ENCODE data around the gene CLIP1. TPM values are rescaled to one million over a fixed set of nuclear protein-coding genes. Genes with fewer than 3 reads are reported as not detected.
"Not testable (repeated sequence)": the region's sequence is repeated elsewhere in the genome, so short reads cannot be mapped to it uniquely, and the experiment has no call there.

CLIP1 gene
- total RNA-seq, 1 donor, result 103 TPM

- DNase-seq (ENCODE audit: insufficient read length, low spot score, missing footprints), result peak; percentile 93
- peak overlapping the region; percentile 75 for H3K27ac ChIP-seq (ENCODE audit: low read depth, low read length)
- no peaks in the 10 kb centered on the region for H3K9me3 ChIP-seq (ENCODE audit: low read depth, low read length)
- H4K20me1 ChIP-seq (ENCODE audit: insufficient read depth, low read length), result no peaks in the 10 kb centered on the region
- no peak for TF ChIP-seq CTCF (IDR thresholded peaks at IDR 0.05; ENCODE audit: extremely low read depth, low read depth, low read length)
- H3K4me2 ChIP-seq (ENCODE audit: insufficient read depth, low read length), result peak overlapping the region; percentile 16
- peaks cover 16% of the 10 kb centered on the region for H3K36me3 ChIP-seq (ENCODE audit: insufficient read depth, low read length)
- no peaks in the 10 kb centered on the region for H3K27me3 ChIP-seq (ENCODE audit: insufficient read depth, low read length)
- no peak overlapping the region for H3K4me3 ChIP-seq (ENCODE audit: insufficient read depth, low read length)
- H3K79me2 ChIP-seq (ENCODE audit: insufficient read depth, low read length), result peaks cover 48% of the 10 kb centered on the region
- H3K4me1 ChIP-seq (ENCODE audit: insufficient read depth, low read length), result peaks cover 34% of the 10 kb centered on the region
- H2AFZ ChIP-seq (ENCODE audit: low read length), result no peak overlapping the region
Measured at GRCh38 chr12:122366685-122367475, 55.6 kb downstream of the CLIP1 start.

- not testable (repeated sequence) for H3K27me3 ChIP-seq (ENCODE audit: insufficient read depth, low read length); H3K4me2 ChIP-seq (ENCODE audit: insufficient read depth, low read length); DNase-seq (ENCODE audit: insufficient read length, low spot score, missing footprints); H3K4me3 ChIP-seq (ENCODE audit: insufficient read depth, low read length); H2AFZ ChIP-seq (ENCODE audit: low read length); H4K20me1 ChIP-seq (ENCODE audit: insufficient read depth, low read length); H3K27ac ChIP-seq (ENCODE audit: low read depth, low read length); H3K9me3 ChIP-seq (ENCODE audit: low read depth, low read length)
- peaks cover 34% of the 10 kb centered on the region for H3K4me1 ChIP-seq (ENCODE audit: insufficient read depth, low read length)
- peaks cover 36% of the 10 kb centered on the region for H3K79me2 ChIP-seq (ENCODE audit: insufficient read depth, low read length)
- H3K36me3 ChIP-seq (ENCODE audit: insufficient read depth, low read length), result peaks cover 22% of the 10 kb centered on the region
Measured at GRCh38 chr12:122365226-122365625, 57.2 kb downstream of the CLIP1 start.

GRCh38 chr12:122363782-122364181 is 58.7 kb downstream of the CLIP1 start:
- peaks cover 30% of the 10 kb centered on the region for H3K4me1 ChIP-seq (ENCODE audit: insufficient read depth, low read length)
- peak overlapping the region; percentile 61 for H3K27ac ChIP-seq (ENCODE audit: low read depth, low read length)
- no peak overlapping the region for H3K4me2 ChIP-seq (ENCODE audit: insufficient read depth, low read length)
- no peak overlapping the region for H2AFZ ChIP-seq (ENCODE audit: low read length)
- no peak for DNase-seq (ENCODE audit: insufficient read length, low spot score, missing footprints)
- no peaks in the 10 kb centered on the region for H4K20me1 ChIP-seq (ENCODE audit: insufficient read depth, low read length)
- no peak for TF ChIP-seq CTCF (IDR thresholded peaks at IDR 0.05; ENCODE audit: extremely low read depth, low read depth, low read length)
- no peaks in the 10 kb centered on the region for H3K9me3 ChIP-seq (ENCODE audit: low read depth, low read length)
- no peaks in the 10 kb centered on the region for H3K27me3 ChIP-seq (ENCODE audit: insufficient read depth, low read length)
- H3K79me2 ChIP-seq (ENCODE audit: insufficient read depth, low read length), result peaks cover 23% of the 10 kb centered on the region
- H3K4me3 ChIP-seq (ENCODE audit: insufficient read depth, low read length), result no peak overlapping the region
- peaks cover 29% of the 10 kb centered on the region for H3K36me3 ChIP-seq (ENCODE audit: insufficient read depth, low read length)

GRCh38 chr12:122362755-122363154 is 59.7 kb downstream of the CLIP1 start:
- Histone ChIP-seq H4K20me1 (ENCODE audit: insufficient read depth, low read length) (no peaks in the 10 kb centered on the region), H3K36me3 (ENCODE audit: insufficient read depth, low read length) (peaks cover 29% of the 10 kb centered on the region), H3K27ac (ENCODE audit: low read depth, low read length) (no peak overlapping the region), H3K4me1 (ENCODE audit: insufficient read depth, low read length) (peaks cover 20% of the 10 kb centered on the region), H2AFZ (ENCODE audit: low read length) (no peak overlapping the region), H3K9me3 (ENCODE audit: low read depth, low read length) (no peaks in the 10 kb centered on the region), H3K79me2 (ENCODE audit: insufficient read depth, low read length) (peaks cover 21% of the 10 kb centered on the region), H3K27me3 (ENCODE audit: insufficient read depth, low read length) (no peaks in the 10 kb centered on the region), H3K4me3 (ENCODE audit: insufficient read depth, low read length) (no peak overlapping the region), H3K4me2 (ENCODE audit: insufficient read depth, low read length) (no peak overlapping the region)
- TF ChIP-seq CTCF (IDR thresholded peaks at IDR 0.05; ENCODE audit: extremely low read depth, low read depth, low read length), result no peak
- peak; percentile 71 for DNase-seq (ENCODE audit: insufficient read length, low spot score, missing footprints)

GRCh38 chr12:122358403-122358802 is 64.1 kb downstream of the CLIP1 start:
- H3K4me3 ChIP-seq (ENCODE audit: insufficient read depth, low read length); H3K27me3 ChIP-seq (ENCODE audit: insufficient read depth, low read length); H3K4me1 ChIP-seq (ENCODE audit: insufficient read depth, low read length); H4K20me1 ChIP-seq (ENCODE audit: insufficient read depth, low read length); H3K27ac ChIP-seq (ENCODE audit: low read depth, low read length); H2AFZ ChIP-seq (ENCODE audit: low read length); H3K79me2 ChIP-seq (ENCODE audit: insufficient read depth, low read length); H3K9me3 ChIP-seq (ENCODE audit: low read depth, low read length); DNase-seq (ENCODE audit: insufficient read length, low spot score, missing footprints); H3K4me2 ChIP-seq (ENCODE audit: insufficient read depth, low read length): not testable (repeated sequence)
- peaks cover 43% of the 10 kb centered on the region for H3K36me3 ChIP-seq (ENCODE audit: insufficient read depth, low read length)

GRCh38 chr12:122357536-122357935 is 64.9 kb downstream of the CLIP1 start:
- peaks cover 51% of the 10 kb centered on the region for H3K36me3 ChIP-seq (ENCODE audit: insufficient read depth, low read length)
- not testable (repeated sequence) for H3K27me3 ChIP-seq (ENCODE audit: insufficient read depth, low read length)

GRCh38 chr12:122356991-122357390 is 65.5 kb downstream of the CLIP1 start:
- not testable (repeated sequence) for H3K4me1 ChIP-seq (ENCODE audit: insufficient read depth, low read length); H3K4me3 ChIP-seq (ENCODE audit: insufficient read depth, low read length); H3K9me3 ChIP-seq (ENCODE audit: low read depth, low read length); H3K79me2 ChIP-seq (ENCODE audit: insufficient read depth, low read length); H3K27me3 ChIP-seq (ENCODE audit: insufficient read depth, low read length); H2AFZ ChIP-seq (ENCODE audit: low read length); H4K20me1 ChIP-seq (ENCODE audit: insufficient read depth, low read length); H3K27ac ChIP-seq (ENCODE audit: low read depth, low read length); DNase-seq (ENCODE audit: insufficient read length, low spot score, missing footprints); H3K4me2 ChIP-seq (ENCODE audit: insufficient read depth, low read length)
- H3K36me3 ChIP-seq (ENCODE audit: insufficient read depth, low read length), result peaks cover 56% of the 10 kb centered on the region

More at GRCh38 chr12:122357536-122357935, 64.9 kb downstream of the CLIP1 start:
- H2AFZ ChIP-seq (ENCODE audit: low read length); DNase-seq (ENCODE audit: insufficient read length, low spot score, missing footprints); H4K20me1 ChIP-seq (ENCODE audit: insufficient read depth, low read length); H3K79me2 ChIP-seq (ENCODE audit: insufficient read depth, low read length); H3K27ac ChIP-seq (ENCODE audit: low read depth, low read length); H3K4me1 ChIP-seq (ENCODE audit: insufficient read depth, low read length); H3K4me2 ChIP-seq (ENCODE audit: insufficient read depth, low read length); H3K4me3 ChIP-seq (ENCODE audit: insufficient read depth, low read length); H3K9me3 ChIP-seq (ENCODE audit: low read depth, low read length): not testable (repeated sequence)

Measured in osteoblast (primary cell).